DND-41 (cell line): ENCODE data around the gene TIE1.
A peak's percentile ranks its signal among the peaks of the same experiment; 100 is the strongest.

Experiments used
- ATAC-seq: fragments of 200-7000 bp; cut with Tn5 transposase; 3 replicates; pipeline ENCODE4 v1.9.1; 2021; ENCODE audit warnings: low read depth; ENCODE audit not compliant: insufficient read depth
- DNase-seq: peaks from one replicate; pipeline ENCODE4 v3.0.0-alpha.2; 2020
- H2AFZ ChIP-seq: 2 replicates; pipeline ENCODE4 v1.6.0; 2012; ENCODE audit warnings: low read depth, low read length
- H3K27ac ChIP-seq: 2 replicates; pipeline ENCODE4 v1.5.1; 2012; ENCODE audit warnings: low read length, inconsistent platforms
- H3K27me3 ChIP-seq: fragments of 200-600 bp; sonication (generic); 2 replicates; pipeline ENCODE4 v1.6.0; 2012; ENCODE audit warnings: low read length, mild to moderate bottlenecking, inconsistent platforms; ENCODE audit not compliant: insufficient read depth, poor library complexity
- H3K36me3 ChIP-seq: 2 replicates; pipeline ENCODE4 v1.5.1; 2012; ENCODE audit warnings: low read length, inconsistent platforms; ENCODE audit not compliant: insufficient read depth
- H3K4me1 ChIP-seq: 2 replicates; pipeline ENCODE4 v1.5.1; 2012; ENCODE audit warnings: mild to moderate bottlenecking, low read length; ENCODE audit not compliant: insufficient read depth
- H3K4me2 ChIP-seq: 2 replicates; pipeline ENCODE4 v1.6.0; 2012; ENCODE audit warnings: mild to moderate bottlenecking, moderate library complexity, low read length, inconsistent platforms; ENCODE audit not compliant: insufficient read depth
- H3K4me3 ChIP-seq, 2 experiments: fragments of 200-600 bp in 1 of 2; shearing (Covaris generic) in 1 of 2; 2 replicates each; pipeline ENCODE4 v1.5.1; 2012 to 2016; ENCODE audit warnings: inconsistent platforms in 2 of 2, low read length in 2 of 2, mild to moderate bottlenecking in 2 of 2, low read depth in 1 of 2, moderate library complexity in 1 of 2
- H3K79me2 ChIP-seq: 2 replicates; pipeline ENCODE4 v1.6.0; 2012; ENCODE audit warnings: low read length, inconsistent platforms; ENCODE audit not compliant: insufficient read depth
- H3K9ac ChIP-seq: 2 replicates; pipeline ENCODE4 v1.6.0; 2012; ENCODE audit warnings: low read depth, mild to moderate bottlenecking, inconsistent platforms, low read length, moderate library complexity
- H3K9me3 ChIP-seq: 2 replicates; pipeline ENCODE4 v1.5.1; 2012; ENCODE audit warnings: low read length, moderate library complexity, mild to moderate bottlenecking, inconsistent platforms; ENCODE audit not compliant: insufficient read depth, severe bottlenecking
- H4K20me1 ChIP-seq: 2 replicates; pipeline ENCODE4 v1.6.0; 2012; ENCODE audit warnings: low read length; ENCODE audit not compliant: insufficient read depth
- EZH2 ChIP-seq: IDR thresholded peaks from 3 replicates; pipeline ENCODE4 v1.6.1; 2012; ENCODE audit warnings: borderline replicate concordance, low read depth, mild to moderate bottlenecking, moderate library complexity, low read length, inconsistent platforms; ENCODE audit not compliant: severe bottlenecking
- TF ChIP-seq, protein P1 (sequence below): IDR thresholded peaks from 2 replicates; pipeline ENCODE4 v1.5.1; 2012; ENCODE audit warnings: borderline replicate concordance, low read length, moderate library complexity, mild to moderate bottlenecking; ENCODE audit not compliant: poor library complexity, severe bottlenecking; ENCODE audit errors: extremely low read depth

The TIE1 gene

GRCh38 chr1:43352881-43353280, 52.1 kb downstream of the TIE1 start:
- H3K27me3 ChIP-seq, result no peaks in the 10 kb centered on the region
- no peak for DNase-seq
- no peak overlapping the region for H3K27ac ChIP-seq
- H3K36me3 ChIP-seq, result no peaks in the 10 kb centered on the region
- peak overlapping the region; percentile 27; the same call in 1 of the 2 replicates for H2AFZ ChIP-seq
- H3K9ac ChIP-seq, result no peak overlapping the region
- TF ChIP-seq, protein P1, sequence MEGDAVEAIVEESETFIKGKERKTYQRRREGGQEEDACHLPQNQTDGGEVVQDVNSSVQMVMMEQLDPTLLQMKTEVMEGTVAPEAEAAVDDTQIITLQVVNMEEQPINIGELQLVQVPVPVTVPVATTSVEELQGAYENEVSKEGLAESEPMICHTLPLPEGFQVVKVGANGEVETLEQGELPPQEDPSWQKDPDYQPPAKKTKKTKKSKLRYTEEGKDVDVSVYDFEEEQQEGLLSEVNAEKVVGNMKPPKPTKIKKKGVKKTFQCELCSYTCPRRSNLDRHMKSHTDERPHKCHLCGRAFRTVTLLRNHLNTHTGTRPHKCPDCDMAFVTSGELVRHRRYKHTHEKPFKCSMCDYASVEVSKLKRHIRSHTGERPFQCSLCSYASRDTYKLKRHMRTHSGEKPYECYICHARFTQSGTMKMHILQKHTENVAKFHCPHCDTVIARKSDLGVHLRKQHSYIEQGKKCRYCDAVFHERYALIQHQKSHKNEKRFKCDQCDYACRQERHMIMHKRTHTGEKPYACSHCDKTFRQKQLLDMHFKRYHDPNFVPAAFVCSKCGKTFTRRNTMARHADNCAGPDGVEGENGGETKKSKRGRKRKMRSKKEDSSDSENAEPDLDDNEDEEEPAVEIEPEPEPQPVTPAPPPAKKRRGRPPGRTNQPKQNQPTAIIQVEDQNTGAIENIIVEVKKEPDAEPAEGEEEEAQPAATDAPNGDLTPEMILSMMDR, result no peak
- TF ChIP-seq EZH2, result no peak
- H3K79me2 ChIP-seq, result peaks cover 2% of the 10 kb centered on the region
- no peak overlapping the region for H3K4me2 ChIP-seq
- H3K4me3 ChIP-seq, result no peak overlapping the region
- H3K9me3 ChIP-seq, result no peaks in the 10 kb centered on the region
- H4K20me1 ChIP-seq, result no peaks in the 10 kb centered on the region
- peak; percentile 44; the same call in 1 of the 3 replicates for ATAC-seq
- H3K4me1 ChIP-seq, result peaks cover 3% of the 10 kb centered on the region

GRCh38 chr1:43354471-43354870, 53.7 kb downstream of the TIE1 start:
- TF ChIP-seq, protein P1, result no peak
- TF ChIP-seq EZH2, result no peak
- no peak overlapping the region for H3K4me2 ChIP-seq
- H3K27me3 ChIP-seq, result no peaks in the 10 kb centered on the region
- no peak overlapping the region for H2AFZ ChIP-seq
- H3K79me2 ChIP-seq, result peaks cover 16% of the 10 kb centered on the region
- ATAC-seq, result no peak
- H3K9ac ChIP-seq, result no peak overlapping the region
- no peaks in the 10 kb centered on the region for H4K20me1 ChIP-seq
- no peak overlapping the region for H3K4me3 ChIP-seq
- no peaks in the 10 kb centered on the region for H3K9me3 ChIP-seq
- H3K36me3 ChIP-seq, result peaks cover 7% of the 10 kb centered on the region; the same call in 1 of the 2 replicates
- peaks cover 8% of the 10 kb centered on the region for H3K4me1 ChIP-seq
- no peak overlapping the region for H3K27ac ChIP-seq
- no peak for DNase-seq

DNA sequence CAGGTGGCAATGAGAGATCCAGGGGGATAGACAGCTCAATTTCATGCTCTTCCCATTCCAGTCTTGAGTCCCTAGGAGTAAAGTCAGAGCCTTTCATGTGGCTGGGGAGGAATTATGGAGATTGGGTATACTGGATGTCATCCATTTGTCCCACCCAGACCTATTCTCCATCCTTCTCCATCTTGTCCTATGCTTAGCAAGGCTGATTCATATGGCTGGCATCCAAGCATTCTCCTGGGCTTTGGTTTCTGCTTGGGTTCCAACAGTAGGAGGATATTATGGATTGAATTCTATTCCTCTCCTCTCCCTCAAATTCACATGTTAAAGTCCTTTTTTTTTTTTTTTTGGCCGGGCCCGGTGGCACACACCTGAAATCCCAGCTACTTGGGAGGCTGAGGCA, 54.2 kb downstream of the TIE1 start:
- ATAC-seq (no peak), DNase-seq (no peak)

More for the DNA sequence above, 54.2 kb downstream of the TIE1 start:
- Histone ChIP-seq H3K4me3 (no peak overlapping the region), H3K27me3 (no peaks in the 10 kb centered on the region), H4K20me1 (peaks cover 3% of the 10 kb centered on the region; the same call in 1 of the 2 replicates), H3K9ac (no peak overlapping the region), H3K79me2 (peaks cover 20% of the 10 kb centered on the region), H3K9me3 (no peaks in the 10 kb centered on the region), H3K4me1 (peaks cover 13% of the 10 kb centered on the region), H2AFZ (no peak overlapping the region), H3K36me3 (peaks cover 11% of the 10 kb centered on the region), H3K27ac (no peak overlapping the region), H3K4me2 (no peak overlapping the region)
- TF ChIP-seq, protein P1, result no peak
- TF ChIP-seq EZH2, result no peak
